PFSK-1 (cell line): ENCODE measurements around the gene CTU2.

Source experiments
- REST ChIP-seq, 2 experiments: IDR thresholded peaks; 2 replicates each; pipeline versions ENCODE4 v1.6.1 to v1.8.0; 2011 to 2012; ENCODE audit warnings: low read depth in 2 of 2, low read length in 2 of 2, control low read depth in 1 of 2, inconsistent platforms in 1 of 2, mild to moderate bottlenecking in 1 of 2, moderate library complexity in 1 of 2; ENCODE audit not compliant: insufficient read depth in 1 of 2
- TAF1 ChIP-seq: IDR thresholded peaks from 2 replicates; pipeline ENCODE4 v1.6.1; 2012; ENCODE audit warnings: low read length, control low read depth, borderline replicate concordance; ENCODE audit not compliant: insufficient read depth

- TF ChIP-seq TAF1: no peak
- TF ChIP-seq REST (IDR thresholded peaks at IDR 0.05; ENCODE audit: insufficient read depth in 1 of 2, low read depth in 2 of 2, low read length in 2 of 2): no peak
These were observed 29.6 kb upstream of the CTU2 start for GRCh38 chr16:88676502-88677242.
